Astrocyte of the cerebellum (primary cell): ENCODE data around the gene MEF2A.
"Not testable (repeated sequence)": the region's sequence is repeated elsewhere in the genome, so short reads cannot be mapped to it uniquely, and the experiment has no call there.

Source experiments
- DNase-seq: peaks from one replicate; pipeline ENCODE4 v3.0.0-alpha.2; 2011; ENCODE audit warnings: low read depth
- H3K4me3 ChIP-seq: 2 replicates; pipeline ENCODE4 v1.5.1; 2011; ENCODE audit warnings: mild to moderate bottlenecking, low read depth, low read length, moderate library complexity
- CTCF ChIP-seq: IDR thresholded peaks from 2 replicates; pipeline ENCODE4 v1.5.1; 2012; ENCODE audit warnings: low read length, low read depth, moderate library complexity, mild to moderate bottlenecking; ENCODE audit errors: missing control alignments
- in situ Hi-C: cut with HindIII; loops from 2 replicates; pipeline ENCODE4 v1.10.0; 2017; ENCODE audit warnings: low sequenced_read_pairs

Gene MEF2A

GRCh38 chr15:99662903-99663302, 97.1 kb downstream of the MEF2A start:
- DNase-seq = no peak
- in situ Hi-C loops = no loop called here
- no peak overlapping the region for H3K4me3 ChIP-seq
- TF ChIP-seq CTCF = no peak

- in situ Hi-C loops, H3K4me3 ChIP-seq, DNase-seq: not testable (repeated sequence)
These were observed 100.3 kb downstream of the MEF2A start for GRCh38 chr15:99666073-99666472.

GRCh38 chr15:99668533-99669182, 102.9 kb downstream of the MEF2A start:
- DNase-seq = no peak
- in situ Hi-C loops = no loop called here
- no peak overlapping the region for H3K4me3 ChIP-seq
- no peak for TF ChIP-seq CTCF

GRCh38 chr15:99669250-99669649, 103.5 kb downstream of the MEF2A start:
- in situ Hi-C loops = no loop called here
- DNase-seq = no peak
- no peak for TF ChIP-seq CTCF
- no peak overlapping the region for H3K4me3 ChIP-seq

- in situ Hi-C loops = no loop called here
- no peak for TF ChIP-seq CTCF
These were observed 106.3 kb downstream of the MEF2A start for GRCh38 chr15:99671926-99672635.

GRCh38 chr15:99673111-99673510, 107.3 kb downstream of the MEF2A start:
- no peak for DNase-seq
- no peak for TF ChIP-seq CTCF
- no peak overlapping the region for H3K4me3 ChIP-seq
- in situ Hi-C loops = no loop called here

More at GRCh38 chr15:99671926-99672635, 106.3 kb downstream of the MEF2A start:
- H3K4me3 ChIP-seq = no peak overlapping the region
- no peak for DNase-seq

GRCh38 chr15:99674279-99674678, 108.5 kb downstream of the MEF2A start:
- in situ Hi-C loops = no loop called here
- no peak for DNase-seq
- H3K4me3 ChIP-seq = no peak overlapping the region
- TF ChIP-seq CTCF = no peak
